ENCODE measurements around the gene HOXA3. TPM values are rescaled to one million over a fixed set of nuclear protein-coding genes. Genes with fewer than 3 reads are reported as not detected.
A peak's percentile ranks its signal among the peaks of the same experiment; 100 is the strongest.

The HOXA3 gene
- polyA plus RNA-seq, 1 donor (not counting 4 experiments of a cell fraction or from before 2014, with no cell fraction given), result 0.58 TPM

GRCh38 chr7:27183682-27184336 is 31.4 kb upstream of the HOXA3 start:
- Histone ChIP-seq H4K20me1 (ENCODE audit: control insufficient read depth, extremely low read depth, insufficient read depth, low read length) (no peaks in the 10 kb centered on the region), H3K9me3 (ENCODE audit: control insufficient read depth, low read depth, low read length) (no peaks in the 10 kb centered on the region), H3K9ac (ENCODE audit: control insufficient read depth, extremely low read depth, insufficient read depth, low read length) (peak overlapping the region; percentile 60), H3K4me1 (ENCODE audit: control insufficient read depth, extremely low read depth, insufficient read depth, low read length) (peaks cover 17% of the 10 kb centered on the region), H3K79me2 (ENCODE audit: control insufficient read depth, insufficient read depth, low read length) (no peaks in the 10 kb centered on the region), H3K36me3 (ENCODE audit: control insufficient read depth in 2 of 2, extremely low read depth in 1 of 2, insufficient read depth in 2 of 2, low read length in 2 of 2) (no peaks in the 10 kb centered on the region), H2AFZ (ENCODE audit: control insufficient read depth, low read length) (peak overlapping the region; percentile 20), H3K27ac (ENCODE audit: control insufficient read depth, insufficient read depth, low read length) (no peak overlapping the region), H3K9me1 (ENCODE audit: control insufficient read depth, extremely low read depth, insufficient read depth, low read length) (no peaks in the 10 kb centered on the region), H3K4me2 (ENCODE audit: control insufficient read depth, extremely low read depth, insufficient read depth, low read depth, low read length) (peak overlapping the region; percentile 79), H3K27me3 (ENCODE audit: control insufficient read depth, extremely low read depth, insufficient read depth, low read length) (peaks cover 65% of the 10 kb centered on the region), H3K4me3 (ENCODE audit: control insufficient read depth in 2 of 3, extremely low read depth in 1 of 3, insufficient read depth in 2 of 3, low read depth in 1 of 3, low read length in 3 of 3) (peak overlapping the region; percentile 34 to 74 (median 44))
- DNase-seq (ENCODE audit: low read depth, low spot score), result no peak
- FAIRE-seq, result no peak
- dilution Hi-C loops (cut with MboI; ENCODE audit: extremely low pct_ligation_motif_present, low sequenced_read_pairs), result no loop called here
- TF ChIP-seq, protein P1, sequence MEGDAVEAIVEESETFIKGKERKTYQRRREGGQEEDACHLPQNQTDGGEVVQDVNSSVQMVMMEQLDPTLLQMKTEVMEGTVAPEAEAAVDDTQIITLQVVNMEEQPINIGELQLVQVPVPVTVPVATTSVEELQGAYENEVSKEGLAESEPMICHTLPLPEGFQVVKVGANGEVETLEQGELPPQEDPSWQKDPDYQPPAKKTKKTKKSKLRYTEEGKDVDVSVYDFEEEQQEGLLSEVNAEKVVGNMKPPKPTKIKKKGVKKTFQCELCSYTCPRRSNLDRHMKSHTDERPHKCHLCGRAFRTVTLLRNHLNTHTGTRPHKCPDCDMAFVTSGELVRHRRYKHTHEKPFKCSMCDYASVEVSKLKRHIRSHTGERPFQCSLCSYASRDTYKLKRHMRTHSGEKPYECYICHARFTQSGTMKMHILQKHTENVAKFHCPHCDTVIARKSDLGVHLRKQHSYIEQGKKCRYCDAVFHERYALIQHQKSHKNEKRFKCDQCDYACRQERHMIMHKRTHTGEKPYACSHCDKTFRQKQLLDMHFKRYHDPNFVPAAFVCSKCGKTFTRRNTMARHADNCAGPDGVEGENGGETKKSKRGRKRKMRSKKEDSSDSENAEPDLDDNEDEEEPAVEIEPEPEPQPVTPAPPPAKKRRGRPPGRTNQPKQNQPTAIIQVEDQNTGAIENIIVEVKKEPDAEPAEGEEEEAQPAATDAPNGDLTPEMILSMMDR (optimal IDR thresholded peaks at IDR 0.05 in 1 of 3, IDR thresholded peaks at IDR 0.05 in 1 of 3, conservative IDR thresholded peaks at IDR 0.05 in 1 of 3; ENCODE audit: extremely low read depth in 1 of 3, insufficient read depth in 2 of 3, low read length in 3 of 3), result no peak
- peak; percentile 62 for TF ChIP-seq EZH2 (IDR thresholded peaks at IDR 0.05; ENCODE audit: low read length)

GRCh38 chr7:27182861-27183681 is 30.7 kb upstream of the HOXA3 start:
- peaks cover 57% of the 10 kb centered on the region for H3K27me3 ChIP-seq (ENCODE audit: control insufficient read depth, extremely low read depth, insufficient read depth, low read length)
- no peak for FAIRE-seq
- no peaks in the 10 kb centered on the region for H3K79me2 ChIP-seq (ENCODE audit: control insufficient read depth, insufficient read depth, low read length)
- no peaks in the 10 kb centered on the region for H3K9me3 ChIP-seq (ENCODE audit: control insufficient read depth, low read depth, low read length)
- H3K4me3 ChIP-seq (ENCODE audit: control insufficient read depth in 2 of 3, extremely low read depth in 1 of 3, insufficient read depth in 2 of 3, low read depth in 1 of 3, low read length in 3 of 3), result peak overlapping the region in 1 of 3 experiments; percentile 20
- H3K27ac ChIP-seq (ENCODE audit: control insufficient read depth, insufficient read depth, low read length), result no peak overlapping the region
- H2AFZ ChIP-seq (ENCODE audit: control insufficient read depth, low read length), result no peak overlapping the region
- DNase-seq (ENCODE audit: low read depth, low spot score), result no peak
- no peaks in the 10 kb centered on the region for H3K9me1 ChIP-seq (ENCODE audit: control insufficient read depth, extremely low read depth, insufficient read depth, low read length)
- no peaks in the 10 kb centered on the region for H4K20me1 ChIP-seq (ENCODE audit: control insufficient read depth, extremely low read depth, insufficient read depth, low read length)
- peak overlapping the region; percentile 79 for H3K4me2 ChIP-seq (ENCODE audit: control insufficient read depth, extremely low read depth, insufficient read depth, low read depth, low read length)
- no peak overlapping the region for H3K9ac ChIP-seq (ENCODE audit: control insufficient read depth, extremely low read depth, insufficient read depth, low read length)
- TF ChIP-seq, protein P1 (optimal IDR thresholded peaks at IDR 0.05 in 1 of 3, IDR thresholded peaks at IDR 0.05 in 1 of 3, conservative IDR thresholded peaks at IDR 0.05 in 1 of 3; ENCODE audit: extremely low read depth in 1 of 3, insufficient read depth in 2 of 3, low read length in 3 of 3), result no peak
- TF ChIP-seq EZH2 (IDR thresholded peaks at IDR 0.05; ENCODE audit: low read length), result no peak
- no peaks in the 10 kb centered on the region for H3K36me3 ChIP-seq (ENCODE audit: control insufficient read depth in 2 of 2, extremely low read depth in 1 of 2, insufficient read depth in 2 of 2, low read length in 2 of 2)
- dilution Hi-C loops (cut with MboI; ENCODE audit: extremely low pct_ligation_motif_present, low sequenced_read_pairs), result no loop called here
- peaks cover 13% of the 10 kb centered on the region for H3K4me1 ChIP-seq (ENCODE audit: control insufficient read depth, extremely low read depth, insufficient read depth, low read length)

All from keratinocyte (primary cell).